ENCODE results near the gene CALHM5.

The CALHM5 gene

DNA sequence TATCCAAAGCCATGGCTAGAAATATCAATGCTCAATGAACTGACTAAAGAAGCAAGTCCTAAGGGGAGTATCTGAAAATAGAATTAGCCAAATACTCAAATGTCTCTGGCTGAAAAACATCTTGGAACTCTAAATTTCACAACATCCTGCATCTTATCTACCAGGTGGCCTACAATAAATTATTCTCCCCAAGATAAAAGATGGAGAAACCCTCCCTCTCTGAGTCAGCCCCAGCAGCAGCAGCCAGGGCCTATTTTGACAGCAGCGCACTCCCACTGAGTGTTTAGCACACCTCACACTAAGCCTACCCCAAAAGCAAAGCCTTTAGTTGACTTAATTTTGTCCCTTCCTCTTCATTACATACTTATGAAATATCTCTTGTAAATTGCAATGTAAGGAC lies 44.3 kb upstream of the CALHM5 start:
- no peak overlapping the region for H3K4me3 ChIP-seq (ENCODE audit: low read length in 2 of 2)
- H3K14ac ChIP-seq (ENCODE audit: low read length) = no peak overlapping the region
- no peak overlapping the region for H3K27ac ChIP-seq (replicated peaks; ENCODE audit: low read length)
- peaks cover 0 to 3% of the 10 kb centered on the region in 2 donors for H3K9me3 ChIP-seq (replicated peaks in 1 of 2; ENCODE audit: control insufficient read depth in 2 of 2, insufficient read depth in 1 of 2, low read depth in 1 of 2, low read length in 2 of 2)
- H4K91ac ChIP-seq (ENCODE audit: low read depth, low read length, poor library complexity) = no peak overlapping the region
- no peak overlapping the region for H4K8ac ChIP-seq (ENCODE audit: low read depth, low read length)
- no peak overlapping the region for H2BK5ac ChIP-seq (ENCODE audit: low read length)
- no peaks in the 10 kb centered on the region for H3K36me3 ChIP-seq (replicated peaks in 1 of 2; ENCODE audit: control insufficient read depth in 2 of 2, insufficient read depth in 2 of 2, low read length in 2 of 2)
- peaks cover 0 to 9% (median 0%) of the 10 kb centered on the region in 3 experiments for H3K27me3 ChIP-seq (ENCODE audit: control insufficient read depth in 3 of 3, insufficient read depth in 3 of 3, low read depth in 1 of 3, low read length in 3 of 3)
- no peak overlapping the region for H2BK120ac ChIP-seq (ENCODE audit: low read depth, low read length)
- H2BK15ac ChIP-seq (ENCODE audit: low read length) = no peak overlapping the region
- H3K23ac ChIP-seq (ENCODE audit: low read depth, low read length, poor library complexity) = no peak overlapping the region
- no peak overlapping the region for H3K4ac ChIP-seq (ENCODE audit: low read length)
- no peak overlapping the region for H3K4me2 ChIP-seq (ENCODE audit: insufficient read depth, low read length, poor library complexity, severe bottlenecking)
- H3K4me1 ChIP-seq (ENCODE audit: control insufficient read depth in 2 of 2, insufficient read depth in 1 of 2, low read depth in 1 of 2, low read length in 2 of 2) = no peaks in the 10 kb centered on the region
- H2AFZ ChIP-seq (ENCODE audit: low read length) = no peak overlapping the region
- H3K18ac ChIP-seq (ENCODE audit: low read length) = no peak overlapping the region
- no peak overlapping the region for H2AK5ac ChIP-seq (ENCODE audit: low read depth, low read length)
- no peak overlapping the region for H2BK12ac ChIP-seq (ENCODE audit: low read length)
- no peaks in the 10 kb centered on the region for H3K79me1 ChIP-seq (ENCODE audit: low read depth, low read length)
- no CpG with 5 or more reads among the region's 1 CpG for WGBS, 2 donors (ENCODE audit: extremely low coverage in 2 of 2, insufficient read length in 2 of 2, insufficient replicate concordance in 1 of 2)
- H3K9ac ChIP-seq (ENCODE audit: low read depth, low read length, poor library complexity) = no peak overlapping the region
- DNase-seq (ENCODE audit: low spot score) = no peak

DNA sequence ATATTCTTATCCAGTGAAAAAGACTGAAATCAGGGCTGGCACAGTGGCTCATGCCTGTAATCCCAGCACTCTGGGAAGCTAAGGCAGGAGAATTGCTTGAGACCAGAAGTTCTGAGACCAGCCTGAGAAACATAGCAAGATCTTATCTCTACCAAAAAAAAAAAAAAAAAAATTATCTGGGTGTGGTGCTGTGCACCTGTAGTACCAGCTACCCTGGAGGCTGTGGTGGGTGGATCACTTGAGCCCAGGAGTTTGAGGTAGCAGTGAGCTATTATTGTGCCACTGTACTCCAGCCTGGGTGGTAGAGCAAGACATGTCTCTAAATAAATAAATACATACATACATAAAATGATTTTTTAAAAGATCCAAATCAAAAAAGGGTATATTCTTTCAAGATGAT lies 43.9 kb upstream of the CALHM5 start:
- Histone ChIP-seq H3K27ac (replicated peaks; ENCODE audit: low read length) (no peak overlapping the region), H2BK120ac (ENCODE audit: low read depth, low read length) (no peak overlapping the region), H3K4me3 (ENCODE audit: low read length in 2 of 2) (no peak overlapping the region), H4K91ac (ENCODE audit: low read depth, low read length, poor library complexity) (no peak overlapping the region), H2AK5ac (ENCODE audit: low read depth, low read length) (no peak overlapping the region), H3K36me3 (replicated peaks in 1 of 2; ENCODE audit: control insufficient read depth in 2 of 2, insufficient read depth in 2 of 2, low read length in 2 of 2) (no peaks in the 10 kb centered on the region), H2BK12ac (ENCODE audit: low read length) (no peak overlapping the region), H3K23ac (ENCODE audit: low read depth, low read length, poor library complexity) (no peak overlapping the region), H3K18ac (ENCODE audit: low read length) (no peak overlapping the region), H3K4me2 (ENCODE audit: insufficient read depth, low read length, poor library complexity, severe bottlenecking) (no peak overlapping the region), H2AFZ (ENCODE audit: low read length) (no peak overlapping the region), H3K9ac (ENCODE audit: low read depth, low read length, poor library complexity) (no peak overlapping the region), H3K4me1 (ENCODE audit: control insufficient read depth in 2 of 2, insufficient read depth in 1 of 2, low read depth in 1 of 2, low read length in 2 of 2) (no peaks in the 10 kb centered on the region), H3K27me3 (ENCODE audit: control insufficient read depth in 3 of 3, insufficient read depth in 3 of 3, low read depth in 1 of 3, low read length in 3 of 3) (peaks cover 0 to 6% (median 0%) of the 10 kb centered on the region in 3 experiments), H3K14ac (ENCODE audit: low read length) (no peak overlapping the region), H4K8ac (ENCODE audit: low read depth, low read length) (no peak overlapping the region), H3K4ac (ENCODE audit: low read length) (no peak overlapping the region), H3K9me3 (replicated peaks in 1 of 2; ENCODE audit: control insufficient read depth in 2 of 2, insufficient read depth in 1 of 2, low read depth in 1 of 2, low read length in 2 of 2) (peaks cover 0 to 3% of the 10 kb centered on the region in 2 donors), H2BK5ac (ENCODE audit: low read length) (no peak overlapping the region), H2BK15ac (ENCODE audit: low read length) (no peak overlapping the region), H3K79me1 (ENCODE audit: low read depth, low read length) (no peaks in the 10 kb centered on the region)
- no peak for DNase-seq (ENCODE audit: low spot score)

DNA sequence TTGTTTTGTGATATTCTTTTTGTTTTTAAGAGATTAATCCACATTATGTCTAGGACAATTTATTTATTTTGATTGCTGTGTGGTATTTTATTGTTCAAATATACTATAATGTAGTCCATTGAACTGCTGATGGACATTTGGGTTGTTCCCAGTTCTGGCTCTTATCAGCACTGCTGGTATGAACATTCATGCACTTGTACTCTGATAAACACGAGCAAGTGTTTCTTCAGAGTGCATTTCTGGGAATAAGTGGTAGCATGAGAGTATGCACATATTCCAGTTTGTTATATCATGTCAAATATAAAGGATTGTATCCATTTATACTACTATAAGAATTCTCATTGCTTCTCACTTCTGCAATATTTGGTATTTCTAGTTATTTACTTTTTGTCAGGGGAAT lies 43.1 kb upstream of the CALHM5 start:
- Histone ChIP-seq H3K18ac (ENCODE audit: low read length) (no peak overlapping the region), H2BK15ac (ENCODE audit: low read length) (no peak overlapping the region), H3K36me3 (replicated peaks in 1 of 2; ENCODE audit: control insufficient read depth in 2 of 2, insufficient read depth in 2 of 2, low read length in 2 of 2) (no peaks in the 10 kb centered on the region), H3K79me1 (ENCODE audit: low read depth, low read length) (no peaks in the 10 kb centered on the region), H3K4ac (ENCODE audit: low read length) (no peak overlapping the region), H3K23ac (ENCODE audit: low read depth, low read length, poor library complexity) (no peak overlapping the region), H3K4me3 (ENCODE audit: low read length in 2 of 2) (no peak overlapping the region), H2AK5ac (ENCODE audit: low read depth, low read length) (no peak overlapping the region), H2AFZ (ENCODE audit: low read length) (no peak overlapping the region), H3K14ac (ENCODE audit: low read length) (no peak overlapping the region), H3K27me3 (ENCODE audit: control insufficient read depth in 3 of 3, insufficient read depth in 3 of 3, low read depth in 1 of 3, low read length in 3 of 3) (peaks cover 0 to 2% (median 0%) of the 10 kb centered on the region in 3 experiments), H3K9ac (ENCODE audit: low read depth, low read length, poor library complexity) (no peak overlapping the region), H4K91ac (ENCODE audit: low read depth, low read length, poor library complexity) (no peak overlapping the region), H2BK120ac (ENCODE audit: low read depth, low read length) (no peak overlapping the region), H3K4me1 (ENCODE audit: control insufficient read depth in 2 of 2, insufficient read depth in 1 of 2, low read depth in 1 of 2, low read length in 2 of 2) (no peaks in the 10 kb centered on the region), H2BK12ac (ENCODE audit: low read length) (no peak overlapping the region), H2BK5ac (ENCODE audit: low read length) (no peak overlapping the region), H3K9me3 (replicated peaks in 1 of 2; ENCODE audit: control insufficient read depth in 2 of 2, insufficient read depth in 1 of 2, low read depth in 1 of 2, low read length in 2 of 2) (peaks cover 0 to 3% of the 10 kb centered on the region in 2 donors), H3K4me2 (ENCODE audit: insufficient read depth, low read length, poor library complexity, severe bottlenecking) (no peak overlapping the region), H3K27ac (replicated peaks; ENCODE audit: low read length) (no peak overlapping the region), H4K8ac (ENCODE audit: low read depth, low read length) (no peak overlapping the region)
- whole genome bisulfite sequencing, 2 donors (ENCODE audit: extremely low coverage in 2 of 2, insufficient read length in 2 of 2, insufficient replicate concordance in 1 of 2) = no CpG with 5 or more reads among the region's 1 CpG
- DNase-seq (ENCODE audit: low spot score) = no peak

- Histone ChIP-seq H3K27ac (replicated peaks; ENCODE audit: low read length) (no peak overlapping the region), H3K14ac (ENCODE audit: low read length) (no peak overlapping the region), H3K9ac (ENCODE audit: low read depth, low read length, poor library complexity) (no peak overlapping the region), H3K4me1 (ENCODE audit: control insufficient read depth in 2 of 2, insufficient read depth in 1 of 2, low read depth in 1 of 2, low read length in 2 of 2) (no peaks in the 10 kb centered on the region), H3K18ac (ENCODE audit: low read length) (no peak overlapping the region), H3K4me2 (ENCODE audit: insufficient read depth, low read length, poor library complexity, severe bottlenecking) (no peak overlapping the region), H2AK5ac (ENCODE audit: low read depth, low read length) (no peak overlapping the region), H2AFZ (ENCODE audit: low read length) (no peak overlapping the region), H3K4ac (ENCODE audit: low read length) (no peak overlapping the region), H2BK5ac (ENCODE audit: low read length) (no peak overlapping the region), H3K27me3 (ENCODE audit: control insufficient read depth in 3 of 3, insufficient read depth in 3 of 3, low read depth in 1 of 3, low read length in 3 of 3) (no peaks in the 10 kb centered on the region), H3K23ac (ENCODE audit: low read depth, low read length, poor library complexity) (no peak overlapping the region), H4K91ac (ENCODE audit: low read depth, low read length, poor library complexity) (no peak overlapping the region), H3K9me3 (replicated peaks in 1 of 2; ENCODE audit: control insufficient read depth in 2 of 2, insufficient read depth in 1 of 2, low read depth in 1 of 2, low read length in 2 of 2) (peaks cover 0 to 3% of the 10 kb centered on the region in 2 donors), H3K36me3 (replicated peaks in 1 of 2; ENCODE audit: control insufficient read depth in 2 of 2, insufficient read depth in 2 of 2, low read length in 2 of 2) (no peaks in the 10 kb centered on the region), H4K8ac (ENCODE audit: low read depth, low read length) (no peak overlapping the region), H2BK120ac (ENCODE audit: low read depth, low read length) (no peak overlapping the region), H3K79me1 (ENCODE audit: low read depth, low read length) (no peaks in the 10 kb centered on the region), H3K4me3 (ENCODE audit: low read length in 2 of 2) (no peak overlapping the region), H2BK15ac (ENCODE audit: low read length) (no peak overlapping the region), H2BK12ac (ENCODE audit: low read length) (no peak overlapping the region)
- no CpG with 5 or more reads among the region's 1 CpG for WGBS, 2 donors (ENCODE audit: extremely low coverage in 2 of 2, insufficient read length in 2 of 2, insufficient replicate concordance in 1 of 2)
- DNase-seq (ENCODE audit: low spot score) = no peak
Measured at GRCh38 chr6:116471531-116471930, 39.9 kb upstream of the CALHM5 start.

Measured in neuronal stem cell (in vitro differentiated cells).